ENCODE measurements around the gene TAC4. TPM values are rescaled to one million over a fixed set of nuclear protein-coding genes. Genes with fewer than 3 reads are reported as not detected.

Gene TAC4
- total RNA-seq, 1 experiment from 2014 or later = not detected

DNA sequence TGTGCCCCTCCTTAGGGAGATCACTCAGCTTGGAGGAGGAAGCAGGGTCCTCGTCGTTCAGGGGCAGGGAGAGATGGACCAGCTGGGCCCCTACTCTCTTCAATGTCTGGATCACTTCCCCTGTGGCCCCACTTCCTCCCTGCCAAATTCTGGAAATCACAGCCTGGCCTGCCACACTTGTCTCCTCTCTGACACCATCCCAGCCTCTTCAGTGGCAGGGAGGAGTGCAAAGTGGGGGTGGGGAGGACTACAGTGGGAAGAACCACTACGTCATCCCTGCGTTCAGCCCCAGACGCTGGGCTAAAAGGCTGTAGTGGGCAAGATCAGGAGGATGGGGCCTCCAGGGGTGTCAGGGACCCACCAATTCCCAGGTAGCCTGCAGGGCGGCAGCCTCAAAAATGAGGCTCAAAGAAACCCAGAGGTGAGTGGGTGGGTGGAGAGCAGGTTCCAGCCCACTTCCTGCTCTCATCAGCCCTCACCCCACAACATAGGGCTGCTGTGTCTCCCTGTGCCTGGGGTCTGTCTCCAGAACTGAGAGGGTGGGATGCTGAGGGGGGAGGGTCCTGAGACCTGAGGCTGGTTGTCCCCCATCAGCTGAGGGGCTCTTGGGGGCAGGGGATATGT lies 25.0 kb upstream of the TAC4 start:
- Histone ChIP-seq H3K27ac (ENCODE audit: insufficient read length, low read depth, low read length) (no peak overlapping the region), H4K8ac (replicated peaks; ENCODE audit: insufficient read length, low read depth, low read length) (no peak overlapping the region), H3K79me2 (ENCODE audit: insufficient read depth, low read length) (no peaks in the 10 kb centered on the region), H2BK120ac (ENCODE audit: low read depth, low read length, poor library complexity, severe bottlenecking) (no peak overlapping the region), H3K79me1 (ENCODE audit: insufficient read depth, low read depth, low read length, poor library complexity, severe bottlenecking) (no peaks in the 10 kb centered on the region), H3K4me1 (ENCODE audit: insufficient read depth, low read length) (no peaks in the 10 kb centered on the region; the same call in 1 of the 2 replicates), H2AK5ac (ENCODE audit: insufficient read length, low read length) (no peak overlapping the region), H3K4me2 (ENCODE audit: insufficient read depth, insufficient read length, low read length) (no peak overlapping the region), H2BK15ac (ENCODE audit: low read depth, low read length) (no peak overlapping the region), H4K91ac (ENCODE audit: insufficient read length, low read depth, low read length) (no peak overlapping the region), H3K27me3 (ENCODE audit: insufficient read depth, low read length) (no peaks in the 10 kb centered on the region), H3T11ph (ENCODE audit: low read length) (no peak overlapping the region), H3K23me2 (ENCODE audit: insufficient read length, low read depth, low read length, poor library complexity, severe bottlenecking) (no peaks in the 10 kb centered on the region), H3K14ac (ENCODE audit: insufficient read depth, low read length) (peak overlapping the region; percentile 48; the same call in 1 of the 2 replicates), H3K9me3 (ENCODE audit: control insufficient read depth, low read depth, low read length) (no peaks in the 10 kb centered on the region), H3K23ac (ENCODE audit: insufficient read length, low read depth, low read length) (no peak overlapping the region), H3K18ac (ENCODE audit: insufficient read length, low read depth, low read length) (peak overlapping the region; percentile 0), H3K56ac (ENCODE audit: insufficient read length, low read depth, low read length) (no peak overlapping the region), H2AFZ (ENCODE audit: low read length) (no peak overlapping the region), H3K4ac (ENCODE audit: low read depth, low read length) (no peak overlapping the region), H2BK20ac (ENCODE audit: low read depth, low read length, poor library complexity, severe bottlenecking) (no peak overlapping the region), H3K9ac (ENCODE audit: extremely low read depth, insufficient read length, low read length) (no peak overlapping the region), H4K5ac (ENCODE audit: insufficient read length, low read depth, low read length) (no peak overlapping the region), H2BK5ac (ENCODE audit: insufficient read length, low read length) (no peak overlapping the region), H2BK12ac (ENCODE audit: insufficient read length, low read depth, low read length) (no peak overlapping the region), H4K20me1 (ENCODE audit: control insufficient read depth, insufficient read depth, insufficient read length) (peaks cover 6% of the 10 kb centered on the region)
- Mint-ChIP-seq H3K4me1 (peaks cover 29 to 47% of the 10 kb centered on the region in 2 experiments), H3K9me3 (no peaks in the 10 kb centered on the region), H3K4me3 (no peak overlapping the region), H3K27ac (no peak overlapping the region), H3K27me3 (ENCODE audit: low read depth) (peaks cover 9% of the 10 kb centered on the region), H3K36me3 (ENCODE audit: insufficient read depth in 1 of 3, low read depth in 3 of 3) (no peaks in the 10 kb centered on the region)
- peak; percentile 27 for DNase-seq
- no CpG with 5 or more reads among the region's 6 CpGs for WGBS (ENCODE audit: extremely low coverage, insufficient read length, low lambda C conversion rate)
- TF ChIP-seq, protein P1, sequence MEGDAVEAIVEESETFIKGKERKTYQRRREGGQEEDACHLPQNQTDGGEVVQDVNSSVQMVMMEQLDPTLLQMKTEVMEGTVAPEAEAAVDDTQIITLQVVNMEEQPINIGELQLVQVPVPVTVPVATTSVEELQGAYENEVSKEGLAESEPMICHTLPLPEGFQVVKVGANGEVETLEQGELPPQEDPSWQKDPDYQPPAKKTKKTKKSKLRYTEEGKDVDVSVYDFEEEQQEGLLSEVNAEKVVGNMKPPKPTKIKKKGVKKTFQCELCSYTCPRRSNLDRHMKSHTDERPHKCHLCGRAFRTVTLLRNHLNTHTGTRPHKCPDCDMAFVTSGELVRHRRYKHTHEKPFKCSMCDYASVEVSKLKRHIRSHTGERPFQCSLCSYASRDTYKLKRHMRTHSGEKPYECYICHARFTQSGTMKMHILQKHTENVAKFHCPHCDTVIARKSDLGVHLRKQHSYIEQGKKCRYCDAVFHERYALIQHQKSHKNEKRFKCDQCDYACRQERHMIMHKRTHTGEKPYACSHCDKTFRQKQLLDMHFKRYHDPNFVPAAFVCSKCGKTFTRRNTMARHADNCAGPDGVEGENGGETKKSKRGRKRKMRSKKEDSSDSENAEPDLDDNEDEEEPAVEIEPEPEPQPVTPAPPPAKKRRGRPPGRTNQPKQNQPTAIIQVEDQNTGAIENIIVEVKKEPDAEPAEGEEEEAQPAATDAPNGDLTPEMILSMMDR (conservative IDR thresholded peaks at IDR 0.05) = no peak
